ENCODE results near the gene PREX1.
"Not testable (repeated sequence)": the region's sequence is repeated elsewhere in the genome, so short reads cannot be mapped to it uniquely, and the experiment has no call there.

PREX1 gene

DNA sequence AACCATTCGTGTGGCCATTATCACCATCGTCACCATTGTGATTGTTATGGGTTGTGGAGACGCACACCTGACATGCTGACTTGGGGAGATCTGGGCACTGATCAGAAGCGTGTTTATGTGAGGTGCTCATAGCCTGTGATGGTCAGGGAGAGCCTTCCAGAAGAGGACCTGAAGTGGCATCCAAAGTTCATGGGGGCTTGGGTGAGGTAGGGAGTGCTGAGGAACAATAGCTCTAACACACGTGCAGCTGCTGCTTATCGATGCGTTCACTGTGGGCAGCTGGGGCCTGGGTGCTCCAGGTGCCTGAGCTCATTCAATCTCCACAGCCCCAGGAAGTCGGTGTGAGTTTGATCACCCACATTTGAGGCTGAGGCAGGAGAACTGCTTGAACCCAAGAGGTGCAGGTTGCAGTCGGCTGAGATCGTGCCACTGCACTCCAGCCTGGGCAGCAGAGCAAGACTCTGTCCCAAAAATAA, 227.3 kb downstream of the PREX1 start:
- TF ChIP-seq, protein P1, sequence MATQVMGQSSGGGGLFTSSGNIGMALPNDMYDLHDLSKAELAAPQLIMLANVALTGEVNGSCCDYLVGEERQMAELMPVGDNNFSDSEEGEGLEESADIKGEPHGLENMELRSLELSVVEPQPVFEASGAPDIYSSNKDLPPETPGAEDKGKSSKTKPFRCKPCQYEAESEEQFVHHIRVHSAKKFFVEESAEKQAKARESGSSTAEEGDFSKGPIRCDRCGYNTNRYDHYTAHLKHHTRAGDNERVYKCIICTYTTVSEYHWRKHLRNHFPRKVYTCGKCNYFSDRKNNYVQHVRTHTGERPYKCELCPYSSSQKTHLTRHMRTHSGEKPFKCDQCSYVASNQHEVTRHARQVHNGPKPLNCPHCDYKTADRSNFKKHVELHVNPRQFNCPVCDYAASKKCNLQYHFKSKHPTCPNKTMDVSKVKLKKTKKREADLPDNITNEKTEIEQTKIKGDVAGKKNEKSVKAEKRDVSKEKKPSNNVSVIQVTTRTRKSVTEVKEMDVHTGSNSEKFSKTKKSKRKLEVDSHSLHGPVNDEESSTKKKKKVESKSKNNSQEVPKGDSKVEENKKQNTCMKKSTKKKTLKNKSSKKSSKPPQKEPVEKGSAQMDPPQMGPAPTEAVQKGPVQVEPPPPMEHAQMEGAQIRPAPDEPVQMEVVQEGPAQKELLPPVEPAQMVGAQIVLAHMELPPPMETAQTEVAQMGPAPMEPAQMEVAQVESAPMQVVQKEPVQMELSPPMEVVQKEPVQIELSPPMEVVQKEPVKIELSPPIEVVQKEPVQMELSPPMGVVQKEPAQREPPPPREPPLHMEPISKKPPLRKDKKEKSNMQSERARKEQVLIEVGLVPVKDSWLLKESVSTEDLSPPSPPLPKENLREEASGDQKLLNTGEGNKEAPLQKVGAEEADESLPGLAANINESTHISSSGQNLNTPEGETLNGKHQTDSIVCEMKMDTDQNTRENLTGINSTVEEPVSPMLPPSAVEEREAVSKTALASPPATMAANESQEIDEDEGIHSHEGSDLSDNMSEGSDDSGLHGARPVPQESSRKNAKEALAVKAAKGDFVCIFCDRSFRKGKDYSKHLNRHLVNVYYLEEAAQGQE (IDR thresholded peaks at IDR 0.05; ENCODE audit: insufficient replicate concordance, low read depth) = no peak
- TF ChIP-seq, protein P2, sequence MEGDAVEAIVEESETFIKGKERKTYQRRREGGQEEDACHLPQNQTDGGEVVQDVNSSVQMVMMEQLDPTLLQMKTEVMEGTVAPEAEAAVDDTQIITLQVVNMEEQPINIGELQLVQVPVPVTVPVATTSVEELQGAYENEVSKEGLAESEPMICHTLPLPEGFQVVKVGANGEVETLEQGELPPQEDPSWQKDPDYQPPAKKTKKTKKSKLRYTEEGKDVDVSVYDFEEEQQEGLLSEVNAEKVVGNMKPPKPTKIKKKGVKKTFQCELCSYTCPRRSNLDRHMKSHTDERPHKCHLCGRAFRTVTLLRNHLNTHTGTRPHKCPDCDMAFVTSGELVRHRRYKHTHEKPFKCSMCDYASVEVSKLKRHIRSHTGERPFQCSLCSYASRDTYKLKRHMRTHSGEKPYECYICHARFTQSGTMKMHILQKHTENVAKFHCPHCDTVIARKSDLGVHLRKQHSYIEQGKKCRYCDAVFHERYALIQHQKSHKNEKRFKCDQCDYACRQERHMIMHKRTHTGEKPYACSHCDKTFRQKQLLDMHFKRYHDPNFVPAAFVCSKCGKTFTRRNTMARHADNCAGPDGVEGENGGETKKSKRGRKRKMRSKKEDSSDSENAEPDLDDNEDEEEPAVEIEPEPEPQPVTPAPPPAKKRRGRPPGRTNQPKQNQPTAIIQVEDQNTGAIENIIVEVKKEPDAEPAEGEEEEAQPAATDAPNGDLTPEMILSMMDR (IDR thresholded peaks at IDR 0.05; ENCODE audit: insufficient read depth, low read length) = no peak
- Histone ChIP-seq H3K27me3 (ENCODE audit: insufficient read depth, poor library complexity, severe bottlenecking) (peaks cover 5% of the 10 kb centered on the region), H3K4me3 (replicated peaks; ENCODE audit: insufficient read depth, low read length) (no peak overlapping the region), H3K27ac (replicated peaks) (no peak overlapping the region)
- DNase-seq (ENCODE audit: low read depth in 1 of 2, low spot score in 1 of 2) = no peak

DNA sequence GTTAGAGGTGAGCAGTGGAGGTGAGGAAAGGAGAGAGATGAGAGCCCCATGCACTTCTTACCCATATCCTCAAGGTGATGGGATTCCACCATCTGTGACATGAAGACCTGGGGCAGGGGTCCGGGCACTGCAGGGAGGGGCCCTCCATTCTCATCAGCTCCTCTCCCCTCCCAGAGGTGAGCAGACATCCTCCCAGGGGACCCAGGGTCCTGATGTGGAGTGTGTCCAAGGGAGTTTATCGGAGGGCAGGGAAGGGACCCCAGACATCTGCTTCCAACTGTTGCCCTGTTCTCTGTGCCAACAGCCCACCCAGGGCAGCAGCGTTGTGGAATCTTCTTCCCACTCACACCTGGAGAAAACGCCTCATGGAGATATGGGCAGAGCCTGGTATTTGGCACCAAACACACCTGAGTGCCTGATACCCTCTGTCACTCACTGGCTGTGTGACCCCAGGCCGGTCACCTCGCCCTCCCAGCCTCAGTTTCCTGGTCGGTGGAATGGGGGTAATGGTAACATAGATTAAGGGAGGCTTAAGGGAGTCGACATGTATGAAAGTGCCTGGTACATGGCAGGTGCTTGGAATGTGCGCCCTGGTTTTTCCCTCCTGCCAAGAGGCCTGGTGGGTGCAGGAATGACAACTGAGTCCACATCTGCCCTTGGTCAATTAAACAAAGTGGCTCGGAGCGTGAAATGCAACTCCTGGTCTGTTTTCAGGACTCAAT, 227.9 kb downstream of the PREX1 start:
- TF ChIP-seq POLR2AphosphoS5 (IDR thresholded peaks at IDR 0.05; ENCODE audit: low read depth) (no peak), SPI1 (IDR thresholded peaks at IDR 0.05; ENCODE audit: borderline replicate concordance, low read depth) (no peak), GABPA (IDR thresholded peaks at IDR 0.05; ENCODE audit: low read depth) (no peak)
- TF ChIP-seq, protein P1 (IDR thresholded peaks at IDR 0.05; ENCODE audit: insufficient replicate concordance, low read depth) = no peak
- TF ChIP-seq, protein P2 (IDR thresholded peaks at IDR 0.05; ENCODE audit: insufficient read depth, low read length) = no peak
- H3K4me3 ChIP-seq (replicated peaks; ENCODE audit: insufficient read depth, low read length) = no peak overlapping the region
- DNase-seq (ENCODE audit: low read depth in 1 of 2, low spot score in 1 of 2) = no peak
- peaks cover 5% of the 10 kb centered on the region for H3K27me3 ChIP-seq (ENCODE audit: insufficient read depth, poor library complexity, severe bottlenecking)
- H3K27ac ChIP-seq (replicated peaks) = no peak overlapping the region

DNA sequence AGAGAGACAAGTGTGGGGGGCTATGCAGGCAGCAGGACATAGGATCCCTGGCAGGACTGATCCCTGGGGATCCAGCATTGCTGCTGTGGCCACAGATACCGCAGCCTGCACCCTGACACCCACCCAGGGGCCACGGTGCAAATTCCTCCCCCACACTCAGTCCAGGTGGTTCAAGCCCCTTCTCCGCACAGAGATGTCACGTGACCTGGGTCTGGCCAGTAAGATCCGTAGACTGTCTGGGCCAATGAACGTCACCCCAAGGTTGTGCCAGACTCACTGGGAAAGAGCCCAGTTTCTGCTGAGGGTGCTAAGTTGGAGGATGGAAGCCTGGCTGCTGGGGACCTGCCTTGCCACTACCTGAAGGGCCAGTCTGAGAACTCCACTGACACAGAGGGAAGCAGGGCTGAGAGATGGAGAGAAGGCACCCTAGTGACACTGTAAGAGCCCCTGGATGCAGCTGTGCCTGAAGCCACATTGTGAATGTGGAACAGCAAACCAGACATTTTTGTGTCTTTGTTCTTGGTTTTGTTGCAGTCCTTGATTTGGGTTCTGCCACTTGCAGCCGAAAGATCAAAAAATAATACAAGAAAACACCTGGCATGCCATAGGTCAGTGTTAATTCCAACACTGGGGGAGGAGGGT, 228.6 kb downstream of the PREX1 start:
- no peak for DNase-seq (ENCODE audit: low read depth in 1 of 2, low spot score in 1 of 2)
- Histone ChIP-seq H3K27ac (replicated peaks) (no peak overlapping the region), H3K4me3 (replicated peaks; ENCODE audit: insufficient read depth, low read length) (no peak overlapping the region)

DNA sequence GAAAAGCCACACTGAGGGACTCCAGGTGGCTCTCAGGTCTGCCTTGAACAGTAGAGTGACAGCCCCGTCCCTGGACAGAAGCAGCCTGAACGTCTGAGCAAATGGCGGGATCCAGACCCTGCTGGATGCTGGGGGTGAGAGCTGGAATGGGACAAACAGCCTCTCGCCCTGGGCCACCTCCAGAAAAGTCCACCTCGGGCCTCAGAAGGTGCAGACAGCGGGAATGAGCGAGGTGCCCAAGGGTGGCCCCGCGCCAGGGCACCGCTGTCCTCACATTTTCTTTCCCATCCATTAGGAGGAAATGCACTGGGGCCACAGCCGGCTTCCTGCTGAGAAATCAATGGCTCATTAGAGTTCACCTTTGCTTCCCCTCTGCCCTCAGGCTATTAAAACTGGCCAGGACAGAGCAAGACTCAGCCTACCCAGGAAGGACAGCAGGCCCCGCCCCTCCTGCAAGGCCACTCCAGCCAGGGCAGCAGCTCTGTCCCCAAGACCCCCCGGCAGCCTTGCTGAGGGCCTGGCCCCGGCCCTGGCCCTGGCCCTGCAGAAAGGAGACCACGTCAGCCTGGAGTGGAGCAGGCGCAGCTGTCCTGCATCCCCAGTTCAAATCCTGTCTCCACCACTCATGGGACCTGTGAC, 229.4 kb downstream of the PREX1 start:
- not testable (repeated sequence) for H3K4me3 ChIP-seq (replicated peaks; ENCODE audit: insufficient read depth, low read length); DNase-seq (ENCODE audit: low read depth in 1 of 2, low spot score in 1 of 2); H3K27me3 ChIP-seq (ENCODE audit: insufficient read depth, poor library complexity, severe bottlenecking); H3K27ac ChIP-seq (replicated peaks)

More for the DNA sequence above, 228.6 kb downstream of the PREX1 start:
- TF ChIP-seq, protein P1 (IDR thresholded peaks at IDR 0.05; ENCODE audit: insufficient replicate concordance, low read depth) = no peak
- TF ChIP-seq, protein P2 (IDR thresholded peaks at IDR 0.05; ENCODE audit: insufficient read depth, low read length) = no peak
- no peak for TF ChIP-seq SPI1 (IDR thresholded peaks at IDR 0.05; ENCODE audit: borderline replicate concordance, low read depth)
- TF ChIP-seq POLR2AphosphoS5 (IDR thresholded peaks at IDR 0.05; ENCODE audit: low read depth) = no peak
- no peak for TF ChIP-seq GABPA (IDR thresholded peaks at IDR 0.05; ENCODE audit: low read depth)
- peaks cover 5% of the 10 kb centered on the region for H3K27me3 ChIP-seq (ENCODE audit: insufficient read depth, poor library complexity, severe bottlenecking)

Measured in HL-60 (cell line).